ENCODE data around the gene LRP1B. TPM values are rescaled to one million over a fixed set of nuclear protein-coding genes. Genes with fewer than 3 reads are reported as not detected.

The LRP1B gene
- total RNA-seq, 1 donor from 2014 or later = not detected

- no peaks in the 10 kb centered on the region for H3K9me3 Mint-ChIP-seq
- TF ChIP-seq CTCF (IDR thresholded peaks at IDR 0.05) = no peak
- CTCF ChIA-PET = no interaction called here
- no peak overlapping the region for H3K27ac Mint-ChIP-seq
- intact Hi-C loops (cut with micrococcal nuclease) = no loop called here
- H3K36me3 Mint-ChIP-seq (ENCODE audit: low read depth) = no peaks in the 10 kb centered on the region
- POLR2A ChIA-PET = no interaction called here
- peaks cover 3% of the 10 kb centered on the region for H3K4me1 Mint-ChIP-seq
- no peaks in the 10 kb centered on the region for H3K27me3 Mint-ChIP-seq
- DNase-seq (no peak), ATAC-seq (ENCODE audit: low read depth) (no peak)
- no peak overlapping the region for H3K4me3 Mint-ChIP-seq
These were observed 850.8 kb downstream of the LRP1B start for GRCh38 chr2:141280037-141280436.

- Mint-ChIP-seq H3K27ac (no peak overlapping the region), H3K4me1 (no peaks in the 10 kb centered on the region), H3K27me3 (no peaks in the 10 kb centered on the region), H3K9me3 (peaks cover 8% of the 10 kb centered on the region), H3K4me3 (no peak overlapping the region), H3K36me3 (ENCODE audit: low read depth) (no peaks in the 10 kb centered on the region)
- CTCF ChIA-PET = no interaction called here
- DNase-seq (no peak), ATAC-seq (ENCODE audit: low read depth) (no peak)
- intact Hi-C loops (cut with micrococcal nuclease) = no loop called here
- TF ChIP-seq CTCF (IDR thresholded peaks at IDR 0.05) = no peak
- POLR2A ChIA-PET = no interaction called here
These were observed 859.5 kb downstream of the LRP1B start for GRCh38 chr2:141271346-141271745.

GRCh38 chr2:141264848-141265247, 866.0 kb downstream of the LRP1B start:
- POLR2A ChIA-PET = no interaction called here

GRCh38 chr2:141260911-141261310, 869.9 kb downstream of the LRP1B start:
- no peak for TF ChIP-seq CTCF (IDR thresholded peaks at IDR 0.05)
- no peak for ATAC-seq (ENCODE audit: low read depth)
- Mint-ChIP-seq H3K9me3 (no peaks in the 10 kb centered on the region), H3K27ac (no peak overlapping the region), H3K36me3 (ENCODE audit: low read depth) (no peaks in the 10 kb centered on the region), H3K27me3 (no peaks in the 10 kb centered on the region), H3K4me3 (no peak overlapping the region), H3K4me1 (no peaks in the 10 kb centered on the region)
- POLR2A ChIA-PET = no interaction called here
- no peak for DNase-seq
- intact Hi-C loops (cut with micrococcal nuclease) = no loop called here
- CTCF ChIA-PET = no interaction called here

More at GRCh38 chr2:141264848-141265247, 866.0 kb downstream of the LRP1B start:
- Mint-ChIP-seq H3K9me3 (peaks cover 2% of the 10 kb centered on the region), H3K4me1 (no peaks in the 10 kb centered on the region), H3K4me3 (no peak overlapping the region), H3K27ac (no peak overlapping the region), H3K36me3 (ENCODE audit: low read depth) (no peaks in the 10 kb centered on the region), H3K27me3 (no peaks in the 10 kb centered on the region)
- intact Hi-C loops (cut with micrococcal nuclease) = no loop called here
- no peak for ATAC-seq (ENCODE audit: low read depth)
- DNase-seq = no peak
- CTCF ChIA-PET = no interaction called here
- no peak for TF ChIP-seq CTCF (IDR thresholded peaks at IDR 0.05)

- H3K27me3 Mint-ChIP-seq = no peaks in the 10 kb centered on the region
- DNase-seq (no peak), ATAC-seq (ENCODE audit: low read depth) (no peak)
- ChIA-PET CTCF (no interaction called here), POLR2A (no interaction called here)
- H3K9me3 Mint-ChIP-seq = no peaks in the 10 kb centered on the region
- no peaks in the 10 kb centered on the region for H3K36me3 Mint-ChIP-seq (ENCODE audit: low read depth)
- H3K4me1 Mint-ChIP-seq = no peaks in the 10 kb centered on the region
- H3K4me3 Mint-ChIP-seq = no peak overlapping the region
- no peak for TF ChIP-seq CTCF (IDR thresholded peaks at IDR 0.05)
- no peak overlapping the region for H3K27ac Mint-ChIP-seq
- intact Hi-C loops (cut with micrococcal nuclease) = no loop called here
These were observed 871.1 kb downstream of the LRP1B start for GRCh38 chr2:141259683-141260082.

Measured in activated B cell treated with CpG ODN at 0.5 μM for 24 hours (primary cell).